22Rv1 (cell line): ENCODE results near the gene PLOD2.

Source experiments
- CTCF ChIP-seq: fragments of 450-650 bp; IDR thresholded peaks from 2 replicates; pipeline ENCODE4 v1.5.1; 2017; ENCODE audit warnings: mild to moderate bottlenecking
- ZFX ChIP-seq: fragments of 450-650 bp; IDR thresholded peaks from 2 replicates; pipeline ENCODE4 v1.6.1; 2017; ENCODE audit warnings: antibody characterized with exemption, borderline replicate concordance

- TF ChIP-seq CTCF (no peak), ZFX (no peak)
These were observed 74.8 kb downstream of the PLOD2 start for GRCh38 chr3:146086211-146086610.
